DMS 273 (cell line): Measurements from ENCODE around the gene TREML1.
"Not testable (repeated sequence)": the region's sequence is repeated elsewhere in the genome, so short reads cannot be mapped to it uniquely, and the experiment has no call there.

ENCODE experiments used
- DNase-seq: peaks from one replicate; lab custom pipeline; 2025; ENCODE audit not compliant: unreplicated experiment; lab: John Stamatoyannopoulos, UW

Gene TREML1

GRCh38 chr6:41153451-41153850 lies 696 bp downstream of the TREML1 start:
- DNase-seq, result no peak

- no peak for DNase-seq
These were observed 3.5 kb downstream of the TREML1 start for GRCh38 chr6:41150671-41151070.

DNA sequence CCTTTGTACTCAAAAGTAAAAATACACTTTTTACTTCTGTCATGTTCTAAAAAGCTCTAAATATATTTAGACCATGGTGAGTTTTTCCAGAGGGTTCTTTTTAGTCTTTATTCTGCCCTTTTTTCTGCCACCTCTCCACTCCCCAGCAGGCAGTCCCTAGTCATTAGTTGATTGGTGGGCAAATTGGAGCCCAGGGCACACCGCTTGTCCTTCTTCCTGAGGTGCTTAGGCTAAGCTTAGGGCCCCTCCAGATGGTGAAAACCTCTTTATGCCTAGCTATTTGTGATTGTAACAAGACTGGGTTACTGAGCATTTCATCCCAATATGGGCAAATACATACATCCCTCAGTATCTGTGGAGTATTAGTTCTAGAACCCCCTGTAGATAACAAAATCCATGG lies 6.2 kb downstream of the TREML1 start:
- DNase-seq, result no peak

DNA sequence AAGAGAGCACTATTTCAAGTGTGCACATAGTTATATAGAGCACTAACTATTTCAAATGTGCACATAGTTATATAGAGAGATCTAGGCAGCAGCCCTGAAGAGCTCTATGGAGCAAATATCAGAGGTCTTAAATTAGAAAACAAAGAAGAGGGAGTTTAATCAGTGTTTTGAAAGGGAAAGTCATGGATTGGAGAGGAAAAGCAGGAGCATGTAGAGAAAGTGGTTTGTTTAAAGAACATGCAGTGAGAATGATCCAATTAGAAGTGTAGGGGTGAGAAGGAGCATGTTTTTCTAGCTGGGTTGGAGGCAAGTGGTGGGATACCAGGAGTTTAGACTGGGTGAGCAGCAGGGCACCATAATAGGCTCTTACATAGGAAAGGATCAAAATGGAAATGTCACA lies 17.2 kb downstream of the TREML1 start:
- no peak for DNase-seq

DNA sequence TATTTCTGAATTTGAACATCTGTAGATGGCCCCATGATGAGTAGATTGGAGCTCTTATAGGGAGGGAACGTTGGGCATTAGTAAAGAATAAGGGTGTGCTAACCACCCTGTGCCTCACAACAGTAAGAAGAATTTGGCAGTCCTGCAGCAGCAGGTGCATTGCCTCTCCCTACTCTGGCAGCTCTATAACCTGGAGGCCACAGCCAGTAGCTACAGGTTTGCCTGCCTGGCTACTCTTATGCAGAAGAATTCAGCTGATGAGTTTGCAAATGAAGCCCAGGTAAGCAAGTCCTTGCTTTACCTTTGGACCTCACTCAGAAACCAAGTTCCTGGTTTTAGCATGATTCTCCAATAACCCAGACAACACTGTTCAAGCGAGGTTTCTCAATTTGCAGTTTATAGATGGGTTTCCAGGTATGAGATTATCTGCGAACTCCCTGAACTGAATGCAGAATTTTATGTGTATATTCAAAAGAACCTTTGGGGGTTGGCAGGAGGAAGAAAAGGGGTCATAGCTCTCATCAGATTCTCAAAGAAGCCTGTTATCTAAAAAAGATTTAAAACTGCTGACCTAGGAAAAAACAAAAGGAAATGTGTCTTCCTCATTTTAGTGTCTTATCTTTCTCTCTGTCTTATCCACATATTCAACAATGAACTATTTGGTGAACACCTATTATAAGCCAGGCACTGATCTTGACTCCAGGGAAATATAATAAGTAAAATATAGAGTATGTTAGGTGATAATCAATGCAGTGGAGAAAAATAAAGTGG lies 18.9 kb downstream of the TREML1 start:
- no peak for DNase-seq

DNA sequence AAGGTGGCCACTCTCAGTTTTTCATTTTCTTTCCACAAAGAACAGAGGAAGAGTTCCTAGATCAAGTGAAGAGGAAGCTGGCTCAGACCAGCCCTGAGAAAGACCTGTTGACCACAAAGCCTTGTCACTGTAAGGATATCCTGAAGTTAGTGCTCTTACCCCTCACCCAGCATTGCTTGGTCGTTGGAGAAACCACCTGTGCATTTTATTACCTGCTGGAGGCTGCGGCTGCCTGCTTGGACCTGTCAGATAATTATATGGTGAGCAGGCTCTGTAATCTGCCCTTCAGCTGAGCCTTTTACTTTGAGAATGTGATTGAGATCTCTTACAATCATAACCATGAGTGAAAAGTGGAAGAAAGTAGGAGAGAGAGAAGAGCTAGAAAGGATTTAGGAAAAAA lies 21.9 kb downstream of the TREML1 start:
- DNase-seq, result no peak

DNA sequence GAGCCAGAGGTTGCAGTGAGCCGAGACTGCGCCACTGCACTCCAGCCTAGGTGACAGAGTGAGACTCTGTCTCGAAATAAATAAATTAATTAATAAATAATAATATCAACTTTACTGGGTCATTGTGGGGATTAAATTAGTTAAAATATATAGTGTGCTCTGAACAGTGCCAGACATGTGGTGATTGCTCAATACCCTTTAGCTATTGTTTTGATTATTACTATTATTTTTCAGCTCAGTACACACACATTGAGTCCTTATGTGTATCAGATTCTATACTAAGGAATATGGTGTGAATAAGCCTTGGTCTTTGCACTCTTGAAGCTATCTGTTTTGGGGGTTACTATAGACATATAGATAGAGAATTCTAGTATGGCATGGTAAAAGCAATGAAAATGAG lies 28.9 kb downstream of the TREML1 start:
- no peak for DNase-seq

DNA sequence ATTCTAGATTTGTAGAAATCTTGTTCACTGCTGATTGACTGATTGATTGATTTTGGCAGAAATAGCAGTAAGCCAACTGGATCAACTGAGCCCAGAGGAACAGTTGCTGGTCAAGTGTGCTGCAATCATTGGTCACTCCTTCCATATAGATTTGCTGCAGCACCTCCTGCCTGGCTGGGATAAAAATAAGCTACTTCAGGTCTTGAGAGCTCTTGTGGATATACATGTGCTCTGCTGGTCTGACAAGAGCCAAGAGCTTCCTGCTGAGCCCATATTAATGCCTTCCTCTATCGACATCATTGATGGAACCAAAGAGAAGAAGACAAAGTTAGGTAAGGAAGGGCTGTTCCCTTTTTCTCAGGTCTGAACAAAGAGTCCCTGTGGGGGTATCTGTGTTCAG lies 31.2 kb downstream of the TREML1 start:
- no peak for DNase-seq

GRCh38 chr6:41122373-41122772 lies 31.8 kb downstream of the TREML1 start:
- no peak for DNase-seq

DNA sequence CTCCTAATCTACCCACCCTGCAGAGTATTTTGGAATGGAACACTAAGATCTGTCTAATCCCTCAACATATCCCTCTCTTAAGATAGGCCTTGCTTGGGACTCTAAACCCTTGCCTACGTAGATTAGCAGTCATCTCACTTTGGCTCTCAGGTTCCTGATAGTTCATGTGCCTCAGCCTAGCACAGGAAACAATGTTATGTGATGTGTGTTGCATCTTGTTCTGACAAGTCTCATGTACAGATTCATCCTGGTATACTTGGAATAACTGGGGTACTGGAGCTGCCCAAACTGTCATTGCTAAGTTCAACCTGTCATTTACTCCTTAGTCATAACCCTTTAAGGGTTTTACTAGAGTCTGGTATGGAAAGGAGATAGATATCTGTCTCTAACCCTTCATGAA lies 34.1 kb downstream of the TREML1 start:
- no peak for DNase-seq

DNA sequence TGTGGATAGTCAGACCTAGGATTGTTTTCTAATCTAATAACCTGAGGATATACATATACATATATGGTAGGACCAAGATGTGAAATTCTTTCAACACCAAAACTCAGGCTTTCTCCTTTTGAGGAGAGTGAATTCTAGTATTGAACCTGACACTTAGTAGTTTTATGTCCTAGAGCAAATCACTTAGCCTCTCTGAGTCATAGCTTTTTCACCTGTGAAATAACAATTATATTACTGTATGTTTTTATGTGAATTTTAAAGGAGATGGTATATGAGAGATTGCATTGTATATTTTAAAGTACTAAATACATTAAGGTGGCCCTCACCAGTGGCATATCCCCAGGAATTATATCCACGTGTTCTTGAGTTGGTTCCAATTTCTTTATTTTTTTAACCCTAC lies 34.6 kb downstream of the TREML1 start:
- DNase-seq, result no peak

GRCh38 chr6:41115027-41115426 lies 39.1 kb downstream of the TREML1 start:
- DNase-seq, result not testable (repeated sequence)

DNA sequence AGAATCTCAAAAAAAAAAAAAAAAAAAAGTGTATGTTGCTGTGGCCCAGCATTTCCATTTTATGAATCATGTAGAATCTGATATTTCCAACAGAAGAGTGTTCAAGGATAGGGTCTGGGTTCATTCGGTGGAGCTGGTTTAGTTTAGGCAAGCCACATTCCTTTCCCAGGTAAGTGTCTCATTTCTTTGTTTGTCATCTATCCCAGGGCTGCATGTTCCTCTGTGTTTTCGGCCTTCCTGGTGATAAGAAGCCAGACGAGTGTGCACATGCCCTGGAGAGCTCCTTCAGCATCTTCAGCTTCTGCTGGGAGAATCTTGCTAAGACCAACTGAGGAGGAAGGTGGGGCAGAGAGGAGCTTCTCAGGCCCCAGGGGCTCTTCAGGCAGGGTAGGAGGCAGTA lies 43.1 kb downstream of the TREML1 start:
- no peak for DNase-seq

- DNase-seq, result no peak
These were observed 50.3 kb downstream of the TREML1 start for GRCh38 chr6:41103847-41104246.

DNA sequence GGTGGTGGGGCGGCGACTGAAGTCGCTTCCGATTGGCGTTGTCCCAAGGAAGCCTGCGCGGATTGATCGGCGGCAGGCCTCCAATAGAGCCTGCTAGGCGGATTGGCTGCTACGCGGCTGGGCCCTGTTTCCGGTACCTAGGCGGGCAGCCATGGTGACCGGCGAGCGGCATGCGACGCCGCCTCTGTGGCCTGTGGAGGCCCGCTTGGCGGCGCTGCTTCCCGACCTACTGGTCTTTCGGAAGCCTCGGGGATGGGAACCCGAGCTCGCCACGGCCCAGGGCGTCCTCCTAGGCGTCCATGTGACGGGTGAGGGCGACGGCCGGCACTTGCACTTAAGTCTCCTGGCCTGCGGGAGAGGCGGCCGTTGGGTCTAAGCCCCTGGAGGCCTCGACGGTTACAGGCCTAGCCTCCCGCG lies 53.3 kb downstream of the TREML1 start:
- DNase-seq, result no peak
